ES-I3 (cell line): ENCODE results near the gene RPS15.

Experiments used
- H3K36me3 ChIP-seq: 2 replicates; pipeline ENCODE4 v1.6.1; 2013; ENCODE audit warnings: mild to moderate bottlenecking, low read length, control low read depth, moderate library complexity; ENCODE audit not compliant: insufficient read depth
- H3K4me1 ChIP-seq: 2 replicates; pipeline ENCODE4 v1.6.1; 2013; ENCODE audit warnings: mild to moderate bottlenecking, control low read depth, low read length; ENCODE audit not compliant: insufficient read depth
- H3K9ac ChIP-seq: 2 replicates; pipeline ENCODE4 v1.6.1; 2013; ENCODE audit warnings: low read depth, mild to moderate bottlenecking, low read length, moderate library complexity
- H3K9me3 ChIP-seq: 2 replicates; pipeline ENCODE4 v1.6.1; 2013; ENCODE audit warnings: mild to moderate bottlenecking, low read length, moderate library complexity; ENCODE audit not compliant: control insufficient read depth, insufficient read depth

RPS15 gene

GRCh38 chr19:1489463-1490310 is 51.5 kb downstream of the RPS15 start:
- Histone ChIP-seq H3K36me3 (no peaks in the 10 kb centered on the region), H3K4me1 (peaks cover 5% of the 10 kb centered on the region; the same call in 1 of the 2 replicates), H3K9me3 (no peaks in the 10 kb centered on the region), H3K9ac (peak overlapping the region; percentile 55)
